ENCODE results near the gene SPSB1.

SPSB1 gene

DNA sequence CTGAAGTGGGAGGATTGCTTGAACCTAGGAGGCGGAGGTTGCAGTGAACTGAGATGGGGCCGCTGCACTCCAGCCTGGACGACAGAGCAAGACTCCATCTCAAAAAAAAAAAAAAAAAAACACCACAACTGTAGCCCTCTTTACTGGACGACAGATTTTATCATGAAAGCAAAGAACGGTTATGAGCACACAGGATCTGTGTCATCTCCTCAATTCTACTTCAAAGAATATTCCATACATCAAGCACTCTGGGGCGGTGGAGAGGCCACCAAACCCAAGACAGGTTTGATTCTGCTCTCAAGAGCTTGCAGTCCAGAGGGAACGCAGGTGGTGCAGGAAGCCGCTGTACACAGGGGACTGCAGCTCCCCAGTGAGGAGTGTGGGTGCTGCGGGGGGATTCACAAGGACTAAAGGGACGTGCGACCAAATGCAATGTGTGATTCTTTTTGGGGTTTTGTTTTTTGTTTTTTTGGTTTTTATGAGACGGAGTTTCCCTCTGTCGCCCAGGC lies 110.1 kb downstream of the SPSB1 start:
- Mint-ChIP-seq H3K9me3 (no peaks in the 10 kb centered on the region), H3K4me3 (no peak overlapping the region), H3K27me3 (peaks cover 7% of the 10 kb centered on the region), H3K27ac (no peak overlapping the region), H3K4me1 (peaks cover 29% of the 10 kb centered on the region)
- DNase-seq (no peak), ATAC-seq (no peak)

DNA sequence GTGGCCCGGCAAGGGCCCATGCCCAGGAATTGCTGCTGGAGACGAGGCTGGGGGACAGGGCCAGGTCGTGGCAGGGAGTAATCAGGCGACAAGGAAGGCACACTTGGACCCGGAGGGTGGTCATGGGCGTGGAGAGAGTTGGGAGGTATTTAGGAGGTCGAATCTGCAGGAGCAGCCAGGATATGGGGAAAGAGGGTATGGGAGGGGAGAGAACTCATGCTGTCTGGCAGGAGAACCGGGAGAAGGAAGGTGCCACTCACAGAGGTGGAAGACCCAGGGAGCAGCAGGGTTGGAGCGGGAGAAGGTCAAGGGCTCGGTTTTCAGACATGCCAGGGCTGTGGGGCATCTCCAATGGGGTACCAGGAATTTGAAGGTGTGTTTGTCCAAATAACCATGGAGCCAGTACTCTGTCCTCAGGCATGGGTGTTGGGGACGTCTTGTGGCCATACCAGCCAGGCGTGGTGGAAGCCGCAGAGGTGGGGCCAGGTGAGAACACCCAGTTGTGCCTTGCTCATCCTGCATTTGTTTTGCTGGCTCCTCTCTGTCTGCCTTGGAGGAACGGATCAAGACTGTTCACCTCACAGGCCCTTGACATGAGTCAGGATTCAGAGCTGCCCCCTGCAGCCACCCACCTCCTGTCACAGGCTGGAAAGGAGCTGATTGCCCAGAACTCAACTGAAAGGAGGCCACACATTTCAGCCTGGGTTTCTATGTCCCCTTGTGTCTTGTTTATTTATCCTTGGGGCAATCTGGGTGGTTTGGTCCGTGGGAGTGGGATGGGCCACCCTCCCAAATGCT lies 111.6 kb downstream of the SPSB1 start:
- ATAC-seq (no peak), DNase-seq (no peak)
- Mint-ChIP-seq H3K4me3 (no peak overlapping the region), H3K27me3 (peaks cover 7% of the 10 kb centered on the region), H3K4me1 (peaks cover 22% of the 10 kb centered on the region), H3K9me3 (no peaks in the 10 kb centered on the region), H3K27ac (no peak overlapping the region)

GRCh38 chr1:9406111-9406510 lies 113.4 kb downstream of the SPSB1 start:
- H3K4me3 Mint-ChIP-seq: no peak overlapping the region
- ATAC-seq: no peak
- H3K4me1 Mint-ChIP-seq: peaks cover 14% of the 10 kb centered on the region
- peaks cover 3 to 5% of the 10 kb centered on the region in 2 donors for H3K9me3 Mint-ChIP-seq
- peak overlapping the region in 1 of 2 donors; percentile 71 for H3K27ac Mint-ChIP-seq
- peaks cover 7% of the 10 kb centered on the region for H3K27me3 Mint-ChIP-seq
- DNase-seq: no peak

GRCh38 chr1:9410737-9411297 lies 118.1 kb downstream of the SPSB1 start:
- DNase-seq (peak; percentile 29 to 33), ATAC-seq (peak; percentile 8)
- peaks cover 47% of the 10 kb centered on the region for H3K4me1 Mint-ChIP-seq
- H3K27ac Mint-ChIP-seq: peak overlapping the region; percentile 82 to 97
- peaks cover 5 to 8% of the 10 kb centered on the region in 2 donors for H3K9me3 Mint-ChIP-seq
- H3K4me3 Mint-ChIP-seq: peak overlapping the region in 1 of 2 donors; percentile 45
- no peaks in the 10 kb centered on the region for H3K27me3 Mint-ChIP-seq

GRCh38 chr1:9413071-9413876 lies 120.6 kb downstream of the SPSB1 start:
- H3K9me3 Mint-ChIP-seq: peaks cover 5 to 8% of the 10 kb centered on the region in 2 donors
- peaks cover 61% of the 10 kb centered on the region for H3K4me1 Mint-ChIP-seq
- ATAC-seq (peak; percentile 93), DNase-seq (peak; percentile 67 to 79)
- H3K4me3 Mint-ChIP-seq: peak overlapping the region; percentile 49 to 72
- peak overlapping the region in 1 of 2 donors; percentile 71 for H3K27ac Mint-ChIP-seq
- H3K27me3 Mint-ChIP-seq: peaks cover 23% of the 10 kb centered on the region

DNA sequence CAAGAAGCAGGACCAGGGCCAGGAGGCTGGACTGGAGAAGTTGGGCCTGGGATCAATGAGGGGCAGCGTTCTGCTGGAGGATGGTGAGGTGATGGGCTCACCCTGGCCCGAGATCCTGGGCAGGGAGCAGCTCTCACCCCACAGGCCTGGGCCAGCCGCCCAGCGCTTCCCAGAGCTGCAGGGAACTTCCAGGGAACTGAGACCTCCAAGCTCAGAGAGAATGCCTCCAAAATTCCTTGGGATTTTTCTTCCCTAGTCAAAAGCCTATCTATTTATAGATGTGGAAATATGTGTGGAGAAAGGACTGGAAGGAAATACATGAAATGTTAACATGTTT lies 121.2 kb downstream of the SPSB1 start:
- no peak overlapping the region for H3K27ac Mint-ChIP-seq
- DNase-seq (no peak), ATAC-seq (no peak)
- H3K4me3 Mint-ChIP-seq: peak overlapping the region; percentile 49 to 72
- H3K9me3 Mint-ChIP-seq: peaks cover 5 to 8% of the 10 kb centered on the region in 2 donors
- peaks cover 23% of the 10 kb centered on the region for H3K27me3 Mint-ChIP-seq
- H3K4me1 Mint-ChIP-seq: peaks cover 62% of the 10 kb centered on the region

DNA sequence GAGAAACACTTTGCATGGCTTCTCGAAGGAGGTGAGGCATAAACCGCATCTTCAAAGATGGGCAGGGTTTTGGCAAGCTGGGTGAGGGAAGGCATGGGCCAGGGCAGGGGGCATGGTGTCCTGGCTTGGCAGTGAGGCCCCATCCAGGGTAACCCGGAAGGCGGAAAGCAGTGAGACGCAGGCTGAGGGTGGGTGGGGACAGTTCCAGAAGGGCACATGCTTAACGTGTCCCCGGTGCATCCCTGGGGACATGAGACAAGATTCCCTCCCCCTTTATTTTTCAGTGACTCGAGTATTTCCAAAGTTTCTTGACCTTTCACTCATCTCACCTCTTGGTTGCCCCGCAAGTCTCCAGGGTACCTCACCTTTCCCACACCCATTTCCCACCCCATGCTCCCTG lies 123.8 kb downstream of the SPSB1 start:
- peaks cover 34% of the 10 kb centered on the region for H3K27me3 Mint-ChIP-seq
- no peak overlapping the region for H3K4me3 Mint-ChIP-seq
- ATAC-seq (no peak), DNase-seq (no peak)
- H3K9me3 Mint-ChIP-seq: no peaks in the 10 kb centered on the region
- H3K27ac Mint-ChIP-seq: no peak overlapping the region
- H3K4me1 Mint-ChIP-seq: peaks cover 66% of the 10 kb centered on the region

- H3K27me3 Mint-ChIP-seq: peaks cover 39% of the 10 kb centered on the region
- no peak for DNase-seq
- peaks cover 65% of the 10 kb centered on the region for H3K4me1 Mint-ChIP-seq
- H3K9me3 Mint-ChIP-seq: no peaks in the 10 kb centered on the region
- H3K4me3 Mint-ChIP-seq: no peak overlapping the region
- ATAC-seq: no peak
- H3K27ac Mint-ChIP-seq: no peak overlapping the region
Observed at GRCh38 chr1:9416918-9417500, 124.3 kb downstream of the SPSB1 start.

DNA sequence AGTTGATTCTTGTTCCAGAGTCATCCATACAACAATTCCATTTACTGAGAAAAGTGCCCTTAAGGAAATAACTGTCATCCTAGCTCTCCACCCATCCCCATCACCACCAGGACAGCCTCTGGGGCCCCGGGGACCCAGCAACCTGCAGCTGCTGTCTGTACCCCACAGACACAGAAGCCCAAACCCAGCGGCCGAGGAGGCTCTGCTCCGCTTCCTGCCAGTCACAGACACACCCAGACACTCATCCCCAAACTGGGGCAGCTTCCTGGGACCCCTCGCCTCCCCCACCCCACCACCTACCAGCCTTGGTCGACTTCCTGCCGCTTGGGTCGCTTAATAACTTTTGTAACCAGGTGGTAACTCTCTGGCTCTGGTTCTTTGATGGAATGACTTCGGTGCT lies 125.0 kb downstream of the SPSB1 start:
- Mint-ChIP-seq H3K27me3 (peaks cover 46% of the 10 kb centered on the region), H3K4me3 (peak overlapping the region in 1 of 2 donors; percentile 33), H3K9me3 (no peaks in the 10 kb centered on the region), H3K27ac (peak overlapping the region in 1 of 2 donors; percentile 74), H3K4me1 (peaks cover 58% of the 10 kb centered on the region)
- ATAC-seq (peak; percentile 20), DNase-seq (peak in 1 of 2 donors; percentile 29)

DNA sequence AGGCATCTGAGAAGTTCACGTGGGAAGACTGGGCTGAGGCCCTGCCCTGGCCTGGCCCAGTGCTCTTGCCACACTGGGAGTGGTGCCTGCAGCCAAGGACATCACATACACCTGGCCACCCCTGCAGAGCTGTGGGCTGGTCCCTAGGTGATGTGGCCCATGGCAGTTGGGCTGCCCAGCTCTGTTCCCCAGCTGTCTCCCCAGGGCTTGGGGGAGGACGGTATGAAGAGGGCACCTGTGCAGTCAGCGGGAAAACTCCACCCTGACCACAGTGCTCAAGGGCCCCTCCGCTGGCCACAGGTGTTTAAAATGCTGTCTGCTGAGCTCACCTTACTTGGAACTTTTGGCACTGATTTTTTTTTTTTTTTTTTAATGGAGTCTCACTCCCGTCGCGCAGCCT lies 126.2 kb downstream of the SPSB1 start:
- Mint-ChIP-seq H3K27ac (no peak overlapping the region), H3K4me1 (peaks cover 46% of the 10 kb centered on the region), H3K9me3 (no peaks in the 10 kb centered on the region), H3K4me3 (no peak overlapping the region), H3K27me3 (peaks cover 58% of the 10 kb centered on the region)
- ATAC-seq (no peak), DNase-seq (no peak)

Measured in stimulated activated naive CD8-positive, alpha-beta T cell treated with anti-CD3 and anti-CD28 coated beads, Interleukin-15, amount 100 ng/mL, for 72 hours (primary cell).